B cell (primary cell): Measurements from ENCODE around the gene NDUFA12.

Source experiments
- CTCF ChIP-seq: fragments of 200-600 bp; IDR thresholded peaks from one replicate; pipeline ENCODE4 v1.8.0; 2022; ENCODE audit warnings: antibody characterized with exemption, mild to moderate bottlenecking
- EZH2 ChIP-seq: IDR thresholded peaks from 2 replicates; pipeline ENCODE4 v1.6.1; 2012; ENCODE audit warnings: borderline replicate concordance, low read depth, mild to moderate bottlenecking, moderate library complexity, low read length; ENCODE audit not compliant: insufficient read depth, poor library complexity, severe bottlenecking

GRCh38 chr12:94979941-94980340, 23.6 kb downstream of the NDUFA12 start:
- TF ChIP-seq CTCF (no peak), EZH2 (no peak)
